ENCODE measurements around the gene KCNE5.

DNA sequence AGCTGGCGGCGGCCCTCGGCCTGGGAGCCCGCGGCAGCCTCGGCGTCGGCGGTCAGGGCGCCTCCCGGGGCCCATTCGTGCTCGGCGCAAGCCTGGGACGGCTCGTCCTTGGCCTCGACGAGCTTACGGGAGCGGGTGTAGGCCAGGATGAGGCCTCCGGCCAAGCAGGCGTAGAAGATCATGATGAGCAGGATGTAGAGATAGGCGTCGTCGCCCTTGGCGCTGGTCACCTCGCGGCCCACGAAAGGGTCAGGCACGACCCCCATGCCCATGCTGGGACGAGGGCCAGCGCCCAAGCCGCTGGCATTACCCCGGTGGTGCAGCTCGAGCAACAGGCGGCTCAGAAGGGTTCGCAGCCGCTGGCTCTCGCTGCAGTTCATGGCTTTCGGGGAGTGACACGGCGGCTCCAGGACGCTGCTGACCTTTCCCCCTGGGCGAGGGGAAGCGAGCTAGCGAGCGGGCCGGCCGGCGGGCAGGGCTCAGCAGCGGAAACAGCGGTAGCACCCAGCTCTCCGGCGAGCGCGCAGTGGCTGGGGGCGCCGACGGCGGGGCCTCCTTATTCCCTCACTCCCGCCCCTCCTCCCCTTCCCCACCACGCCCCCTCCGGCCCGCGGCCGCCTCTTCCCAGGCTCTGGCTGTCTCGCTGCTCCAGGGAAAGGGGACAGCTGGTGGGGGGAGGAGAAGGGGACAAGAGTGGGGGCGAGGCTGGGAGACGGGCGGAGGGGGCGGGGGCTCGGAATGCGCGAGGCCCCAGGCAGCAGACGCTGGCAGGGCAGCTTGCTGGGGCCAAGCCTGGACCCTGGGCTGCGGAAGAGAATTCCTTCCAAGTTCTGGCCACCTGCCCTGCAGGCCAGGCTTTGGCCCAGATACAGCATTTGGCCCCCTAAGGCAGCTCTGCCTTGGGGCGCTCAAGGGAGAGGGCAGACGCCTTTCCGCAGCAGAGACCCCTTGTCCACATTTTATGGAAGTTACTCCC is at the start of gene KCNE5:
- TF ChIP-seq SIN3A (IDR thresholded peaks at IDR 0.05; ENCODE audit: borderline replicate concordance in 2 of 2, control insufficient read depth in 1 of 2, low read depth in 2 of 2, low read length in 2 of 2) (no peak), HLTF (IDR thresholded peaks at IDR 0.05) (no peak)

Measured in K562 (cell line).